ENCODE measurements around the gene MAP2K2.

Gene MAP2K2

GRCh38 chr19:4157164-4157563 is 33.2 kb upstream of the MAP2K2 start:
- TF ChIP-seq POLR2A (IDR thresholded peaks at IDR 0.05; ENCODE audit: extremely low read depth, insufficient read length) (no peak), MAX (IDR thresholded peaks at IDR 0.05; ENCODE audit: low read depth, low read length) (no peak), CTCF (IDR thresholded peaks at IDR 0.05; ENCODE audit: low read depth, low read length) (no peak), MYC (IDR thresholded peaks at IDR 0.05; ENCODE audit: low read depth, low read length) (no peak)
- H3K4me3 ChIP-seq (ENCODE audit: low read depth, low read length): no peak overlapping the region
- no peak for DNase-seq (ENCODE audit: low read depth)

GRCh38 chr19:4154571-4155312 is 30.8 kb upstream of the MAP2K2 start:
- no peak overlapping the region for H3K4me3 ChIP-seq (ENCODE audit: low read depth, low read length)
- TF ChIP-seq MAX (IDR thresholded peaks at IDR 0.05; ENCODE audit: low read depth, low read length) (no peak), POLR2A (IDR thresholded peaks at IDR 0.05; ENCODE audit: extremely low read depth, insufficient read length) (no peak), MYC (IDR thresholded peaks at IDR 0.05; ENCODE audit: low read depth, low read length) (no peak), CTCF (IDR thresholded peaks at IDR 0.05; ENCODE audit: low read depth, low read length) (no peak)
- no peak for DNase-seq (ENCODE audit: low read depth)

GRCh38 chr19:4152241-4152998 is 28.5 kb upstream of the MAP2K2 start:
- H3K4me3 ChIP-seq (ENCODE audit: low read depth, low read length): no peak overlapping the region
- no peak for DNase-seq (ENCODE audit: low read depth)
- TF ChIP-seq MYC (IDR thresholded peaks at IDR 0.05; ENCODE audit: low read depth, low read length) (no peak), CTCF (IDR thresholded peaks at IDR 0.05; ENCODE audit: low read depth, low read length) (no peak), POLR2A (IDR thresholded peaks at IDR 0.05; ENCODE audit: extremely low read depth, insufficient read length) (no peak), MAX (IDR thresholded peaks at IDR 0.05; ENCODE audit: low read depth, low read length) (no peak)

- no peak overlapping the region for H3K4me3 ChIP-seq (ENCODE audit: low read depth, low read length)
- DNase-seq (ENCODE audit: low read depth): no peak
- TF ChIP-seq MYC (IDR thresholded peaks at IDR 0.05; ENCODE audit: low read depth, low read length) (no peak), CTCF (IDR thresholded peaks at IDR 0.05; ENCODE audit: low read depth, low read length) (no peak), MAX (IDR thresholded peaks at IDR 0.05; ENCODE audit: low read depth, low read length) (no peak), POLR2A (IDR thresholded peaks at IDR 0.05; ENCODE audit: extremely low read depth, insufficient read length) (no peak)
These were observed 27.7 kb upstream of the MAP2K2 start for GRCh38 chr19:4151623-4152022.

GRCh38 chr19:4149518-4150288 is 25.8 kb upstream of the MAP2K2 start:
- no peak overlapping the region for H3K4me3 ChIP-seq (ENCODE audit: low read depth, low read length)
- TF ChIP-seq POLR2A (IDR thresholded peaks at IDR 0.05; ENCODE audit: extremely low read depth, insufficient read length): no peak
- no peak for TF ChIP-seq CTCF (IDR thresholded peaks at IDR 0.05; ENCODE audit: low read depth, low read length)
- TF ChIP-seq MAX (IDR thresholded peaks at IDR 0.05; ENCODE audit: low read depth, low read length): no peak
- TF ChIP-seq MYC (IDR thresholded peaks at IDR 0.05; ENCODE audit: low read depth, low read length): no peak
- DNase-seq (ENCODE audit: low read depth): no peak

Data from NB4 (cell line).